Osteoblast (primary cell): ENCODE results near the gene SDF2. TPM values are rescaled to one million over a fixed set of nuclear protein-coding genes. Genes with fewer than 3 reads are reported as not detected.

Source experiments
- DNase-seq: peaks from one replicate; pipeline ENCODE4 v3.0.0; 2011; ENCODE audit warnings: low spot score, mixed read lengths; ENCODE audit not compliant: insufficient read length; ENCODE audit errors: missing footprints
- H2AFZ ChIP-seq: 2 replicates; pipeline ENCODE4 v1.6.0; 2011; ENCODE audit warnings: mild to moderate bottlenecking, low read length
- H3K27ac ChIP-seq: 2 replicates; pipeline ENCODE4 v1.5.1; 2011; ENCODE audit warnings: mild to moderate bottlenecking, low read depth, low read length, moderate library complexity
- H3K27me3 ChIP-seq: 2 replicates; pipeline ENCODE4 v1.6.0; 2012; ENCODE audit warnings: mild to moderate bottlenecking, control low read depth, inconsistent platforms, low read length, moderate library complexity; ENCODE audit not compliant: insufficient read depth
- H3K36me3 ChIP-seq: 2 replicates; pipeline ENCODE4 v1.5.1; 2011; ENCODE audit warnings: mild to moderate bottlenecking, low read length, control low read depth, moderate library complexity; ENCODE audit not compliant: insufficient read depth
- H3K4me1 ChIP-seq: 2 replicates; pipeline ENCODE4 v1.5.1; 2011; ENCODE audit warnings: mild to moderate bottlenecking, low read length, control low read depth, moderate library complexity; ENCODE audit not compliant: insufficient read depth
- H3K4me2 ChIP-seq: 2 replicates; pipeline ENCODE4 v1.6.0; 2011; ENCODE audit warnings: mild to moderate bottlenecking, low read length; ENCODE audit not compliant: insufficient read depth
- H3K4me3 ChIP-seq: fragments of 200-600 bp; sonication (generic); 3 replicates; pipeline ENCODE4 v1.5.1; 2012; ENCODE audit warnings: mild to moderate bottlenecking, low read length, inconsistent platforms; ENCODE audit not compliant: insufficient read depth
- H3K79me2 ChIP-seq: 2 replicates; pipeline ENCODE4 v1.6.0; 2012; ENCODE audit warnings: mild to moderate bottlenecking, low read length, control low read depth, inconsistent platforms; ENCODE audit not compliant: insufficient read depth
- H3K9me3 ChIP-seq: 2 replicates; pipeline ENCODE4 v1.5.1; 2011; ENCODE audit warnings: low read depth, low read length, control low read depth
- H4K20me1 ChIP-seq: 2 replicates; pipeline ENCODE4 v1.6.0; 2012; ENCODE audit warnings: mild to moderate bottlenecking, low read length, control low read depth; ENCODE audit not compliant: insufficient read depth
- CTCF ChIP-seq: IDR thresholded peaks from 2 replicates; pipeline ENCODE4 v1.5.1; 2011; ENCODE audit warnings: mild to moderate bottlenecking, low read depth, low read length, moderate library complexity; ENCODE audit errors: extremely low read depth
- total RNA-seq: library from RNA; depleted of rRNA; stranded (reverse); fragments of >200 nt; gene quantifications from 2 replicates; pipeline ENCODE4 v1.2.3, GENCODE V29; 2012

The SDF2 gene
- total RNA-seq, 1 donor: 40.9 TPM

GRCh38 chr17:28598389-28598788 is 63.3 kb downstream of the SDF2 start:
- peak overlapping the region; percentile 94 for H2AFZ ChIP-seq
- no peaks in the 10 kb centered on the region for H4K20me1 ChIP-seq
- no peaks in the 10 kb centered on the region for H3K36me3 ChIP-seq
- peak overlapping the region; percentile 96 for H3K27ac ChIP-seq
- peaks cover 23% of the 10 kb centered on the region for H3K79me2 ChIP-seq
- TF ChIP-seq CTCF: no peak
- H3K4me2 ChIP-seq: peak overlapping the region; percentile 88
- no peaks in the 10 kb centered on the region for H3K9me3 ChIP-seq
- DNase-seq: no peak
- peak overlapping the region; percentile 84 for H3K4me3 ChIP-seq
- H3K27me3 ChIP-seq: no peaks in the 10 kb centered on the region
- H3K4me1 ChIP-seq: peaks cover 16% of the 10 kb centered on the region

Other genes starting within 250 kb of the SDF2 start
- not detected in 2 replicates for gene SLC13A2, start 188.3 kb downstream of the SDF2 start, total RNA-seq
- not detected in 2 replicates for gene FOXN1, start 155.6 kb downstream of the SDF2 start, total RNA-seq
- 23.2 and 25.0 TPM in 2 replicates for gene UNC119, start 109.3 kb downstream of the SDF2 start, total RNA-seq
- gene PIGS, start 90.4 kb downstream of the SDF2 start, total RNA-seq: 49.9 and 54.5 TPM in 2 replicates
- 9.4 and 17.0 TPM in 2 replicates for gene ALDOC, start 85.0 kb downstream of the SDF2 start, total RNA-seq
- gene SPAG5, start 62.9 kb downstream of the SDF2 start, total RNA-seq: 4.3 and 6.2 TPM in 2 replicates
- gene RSKR, start 47.7 kb downstream of the SDF2 start, total RNA-seq: 4.1 and 4.3 TPM in 2 replicates
- 170 and 171 TPM in 2 replicates for gene BLTP2, start 16.7 kb downstream of the SDF2 start, total RNA-seq
- 47.4 and 54.2 TPM in 2 replicates for gene SUPT6H, start 299 bp upstream of the SDF2 start, total RNA-seq
- gene PROCA1, start 50.0 kb upstream of the SDF2 start, total RNA-seq: 0.36 and 0.88 TPM in 2 replicates
- gene RAB34, start 56.0 kb upstream of the SDF2 start, total RNA-seq: 176 and 186 TPM in 2 replicates
- gene RPL23A, start 58.1 kb upstream of the SDF2 start, total RNA-seq: 428 and 494 TPM in 2 replicates
- 3.2 and 4.0 TPM in 2 replicates for gene TLCD1, start 64.3 kb upstream of the SDF2 start, total RNA-seq
- gene NEK8, start 66.9 kb upstream of the SDF2 start, total RNA-seq: 6.2 and 7.2 TPM in 2 replicates
- 36.8 and 47.0 TPM in 2 replicates for gene TRAF4, start 82.1 kb upstream of the SDF2 start, total RNA-seq
- gene FAM222B, start 180.9 kb upstream of the SDF2 start, total RNA-seq: 4.4 and 5.1 TPM in 2 replicates
- gene ERAL1, start 193.1 kb upstream of the SDF2 start, total RNA-seq: 28.9 and 30.4 TPM in 2 replicates
- gene FLOT2, start 235.8 kb upstream of the SDF2 start, total RNA-seq: 32.1 and 35.1 TPM in 2 replicates
- gene DHRS13, start 241.2 kb upstream of the SDF2 start, total RNA-seq: 4.7 and 6.2 TPM in 2 replicates